Measurements from ENCODE around the gene CABLES1.

DNA sequence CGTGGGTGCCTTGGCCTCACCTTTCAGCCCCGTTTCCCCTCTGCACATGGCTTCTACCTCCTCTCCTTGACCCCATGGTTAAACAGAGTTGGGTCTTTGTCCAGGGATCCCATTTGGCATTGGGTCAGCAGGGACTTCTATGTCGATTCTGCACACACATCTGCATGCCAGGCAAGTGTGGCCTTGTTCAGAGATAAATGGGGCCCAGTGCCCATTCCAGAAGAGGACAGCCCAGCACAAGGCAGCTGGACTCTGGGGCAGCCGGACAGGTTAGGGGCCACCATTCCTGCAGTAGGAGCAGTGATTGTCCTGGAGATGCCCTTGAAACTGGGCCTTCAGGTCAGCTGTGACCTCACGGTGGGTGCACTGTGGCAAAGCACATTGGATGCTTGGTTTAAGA lies 13.1 kb downstream of the CABLES1 start:
- TF ChIP-seq CTCF (IDR thresholded peaks at IDR 0.05; ENCODE audit: poor library complexity) (no peak), EZH2 (IDR thresholded peaks at IDR 0.05; ENCODE audit: borderline replicate concordance) (no peak), EZH2phosphoT487 (IDR thresholded peaks at IDR 0.05; ENCODE audit: low read depth, severe bottlenecking, unreplicated experiment) (no peak)
